HG02678 (cell line): ENCODE data around the gene PAQR4.
"Not testable (repeated sequence)": the region's sequence is repeated elsewhere in the genome, so short reads cannot be mapped to it uniquely, and the experiment has no call there.

Experiments used
- ATAC-seq: cut with Tn5 transposase; IDR thresholded peaks from one replicate; pipeline ENCODE4 v1.9.1; 2021; ENCODE audit warnings: mild to moderate bottlenecking, moderate library complexity; ENCODE audit not compliant: unreplicated experiment

PAQR4 gene

DNA sequence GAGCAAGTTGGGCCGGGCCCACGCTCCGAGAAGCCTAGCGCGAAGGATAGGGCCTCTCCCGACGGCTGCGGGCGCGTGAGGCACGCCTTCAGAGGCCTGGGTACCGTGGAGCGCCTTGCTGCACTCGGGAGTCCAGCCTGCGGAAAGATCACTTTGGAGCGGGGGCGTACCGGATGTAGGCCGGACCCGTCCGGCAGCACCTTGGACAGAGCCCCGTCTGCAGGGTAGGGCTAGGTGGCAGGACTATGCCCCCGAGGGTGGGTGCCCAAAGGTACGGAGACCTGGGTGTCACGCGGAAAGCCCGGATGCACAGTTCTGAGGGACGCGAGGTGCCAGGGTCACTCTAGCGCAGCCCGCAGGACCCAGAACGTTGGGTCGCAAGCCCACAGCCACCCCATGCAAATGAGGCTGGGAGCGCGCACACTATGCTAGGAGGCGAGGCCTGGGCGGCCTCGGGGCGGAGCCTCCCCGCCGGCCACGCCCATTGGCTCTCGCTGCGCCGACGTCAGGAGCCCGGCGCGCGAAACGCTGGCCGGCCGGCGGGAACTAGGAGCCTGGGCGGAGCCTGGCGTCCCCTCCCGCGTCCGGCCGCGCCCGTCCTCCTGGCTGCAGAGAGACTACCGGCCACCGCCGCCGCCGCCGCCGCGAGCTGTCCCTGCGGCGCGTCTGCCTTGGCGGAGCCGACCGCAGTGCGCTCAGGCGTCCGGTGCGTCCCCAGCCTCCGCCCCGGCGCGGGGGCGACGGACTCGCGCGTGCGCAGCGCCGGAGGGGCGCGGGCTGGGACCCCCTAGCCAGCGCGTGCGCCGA is at the start of gene PAQR4:
PAQR4 (plus strand) TSS at position 611 of the 807 bp plus-strand sequence. CDS start 327 bp downstream, outside the sequence.
- ATAC-seq, result peak; percentile 82

DNA sequence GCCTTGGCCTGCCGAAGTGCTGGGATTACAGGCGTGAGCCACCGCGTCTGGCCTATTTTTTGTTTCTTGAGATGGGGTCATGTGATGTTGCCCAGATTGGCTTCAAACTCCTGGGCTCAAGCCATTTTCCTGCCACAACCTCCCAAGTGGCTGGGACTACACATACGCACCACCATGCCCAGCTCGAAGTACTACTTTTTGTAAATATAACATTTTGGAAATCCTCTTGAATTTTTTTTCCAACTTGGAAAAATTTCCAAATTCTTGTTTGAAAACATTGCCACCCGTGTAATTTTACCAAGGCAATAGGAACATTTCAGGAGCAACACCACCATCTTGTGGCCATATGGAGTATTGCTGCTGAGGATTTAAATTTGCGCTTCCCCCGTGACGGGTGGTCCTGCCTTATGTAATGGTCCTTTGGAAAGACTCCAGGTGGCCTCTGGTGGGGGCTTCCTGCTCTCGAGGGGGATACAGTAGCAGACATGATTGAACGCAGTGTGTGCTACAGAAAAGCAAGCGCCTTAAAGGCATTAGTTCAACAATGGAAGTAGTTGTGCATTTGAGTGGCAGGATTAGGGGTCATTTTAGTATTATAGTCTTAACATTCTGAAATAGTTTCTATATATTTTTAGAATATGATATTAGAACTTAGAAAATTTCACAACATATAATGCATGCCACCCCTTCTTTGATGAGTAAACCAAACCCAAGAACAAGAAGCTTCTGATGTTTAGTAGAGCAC is 49.5 kb upstream of the PAQR4 start:
- no peak for ATAC-seq

DNA sequence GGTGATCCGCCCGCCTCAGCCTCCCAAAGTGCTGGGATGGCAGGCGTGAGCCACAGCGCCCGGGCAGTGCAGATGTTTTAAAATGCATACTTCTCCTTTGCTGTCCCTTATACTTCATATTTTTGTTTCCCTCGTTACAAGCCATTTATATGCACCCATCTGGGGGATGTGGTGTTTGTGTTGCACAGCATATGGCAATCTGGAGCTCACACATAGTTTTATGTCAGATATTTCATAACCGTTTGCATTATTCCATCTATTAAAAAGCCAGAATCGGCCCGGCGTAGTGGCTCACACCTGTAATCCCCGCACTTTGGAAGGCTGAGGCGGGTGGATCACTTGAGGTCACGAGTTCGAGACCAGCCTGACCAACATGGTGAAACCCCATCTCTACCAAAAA is 45.7 kb upstream of the PAQR4 start:
- no peak for ATAC-seq

DNA sequence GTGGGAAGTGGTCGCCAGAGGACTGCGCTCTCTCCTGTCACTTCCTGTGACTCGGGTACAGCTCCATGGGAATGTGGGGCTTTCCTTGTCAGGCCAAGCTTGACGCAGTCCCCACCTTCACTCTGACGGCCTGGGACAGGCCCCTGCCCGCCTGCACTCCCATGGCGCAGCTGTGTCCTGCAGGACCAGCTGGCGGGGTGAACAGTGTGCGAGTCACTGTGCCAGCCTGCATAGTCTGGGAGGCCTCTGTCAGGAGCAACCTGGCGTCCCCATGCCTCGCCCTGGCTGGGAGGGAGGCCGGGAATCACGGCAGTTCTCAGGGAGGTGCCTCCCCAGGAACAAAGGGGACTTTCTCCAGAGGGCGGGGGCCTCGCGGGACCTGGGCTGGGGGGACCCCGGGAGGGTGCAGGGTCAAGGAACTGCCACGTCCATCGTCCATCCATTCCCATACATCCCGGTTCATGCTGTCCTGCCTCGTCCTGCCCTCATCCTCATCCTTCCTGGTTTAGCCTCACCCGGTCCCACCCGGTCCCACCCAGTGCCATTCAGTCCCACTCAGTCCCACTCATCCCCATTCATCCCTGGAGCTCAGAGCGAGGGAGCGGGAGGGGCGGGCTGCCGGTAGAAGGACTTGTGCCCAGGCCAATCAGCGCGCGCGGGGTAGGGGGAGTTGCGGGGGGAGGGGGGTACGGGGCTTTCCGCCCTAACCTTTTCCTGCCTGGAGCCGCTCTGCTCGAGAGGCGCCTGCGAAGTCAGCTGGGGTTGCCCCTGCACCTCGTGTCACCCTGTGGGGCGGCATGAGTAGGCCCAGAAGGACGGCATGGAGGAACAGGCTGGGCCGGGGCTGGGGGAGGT is 44.0 kb upstream of the PAQR4 start:
- no peak for ATAC-seq

DNA sequence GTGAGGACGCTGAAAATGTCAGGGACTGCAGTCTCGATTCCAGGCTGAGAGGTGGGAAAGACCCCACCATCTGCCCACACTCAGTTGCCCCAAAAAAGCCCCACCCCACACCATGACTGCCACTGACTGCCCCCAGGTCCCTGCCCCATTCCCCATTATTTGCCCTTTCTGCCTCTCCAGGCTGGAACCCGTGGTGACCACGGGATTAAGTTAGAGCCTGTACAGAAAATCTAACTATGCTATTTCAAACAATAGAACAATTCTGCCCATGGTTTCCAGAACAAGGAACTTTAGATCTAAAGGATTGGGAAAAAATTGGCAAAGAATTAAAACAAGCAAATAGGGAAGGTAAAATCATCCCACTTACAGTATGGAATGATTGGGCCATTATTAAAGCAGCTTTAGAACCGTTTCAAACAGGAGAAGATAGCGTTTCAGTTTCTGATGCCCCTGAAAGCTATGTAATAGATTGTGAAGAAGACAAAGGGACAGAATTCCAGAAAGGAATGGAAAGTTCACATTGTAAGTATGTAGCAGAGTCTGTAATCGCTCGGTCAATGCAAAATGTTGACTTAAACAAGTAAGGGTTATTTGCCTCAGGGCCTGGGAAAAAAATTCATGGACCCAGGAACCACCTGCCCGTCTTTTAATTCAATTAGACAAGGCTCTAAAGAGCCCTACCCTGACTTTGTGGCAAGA is 43.0 kb upstream of the PAQR4 start:
- ATAC-seq, result no peak

DNA sequence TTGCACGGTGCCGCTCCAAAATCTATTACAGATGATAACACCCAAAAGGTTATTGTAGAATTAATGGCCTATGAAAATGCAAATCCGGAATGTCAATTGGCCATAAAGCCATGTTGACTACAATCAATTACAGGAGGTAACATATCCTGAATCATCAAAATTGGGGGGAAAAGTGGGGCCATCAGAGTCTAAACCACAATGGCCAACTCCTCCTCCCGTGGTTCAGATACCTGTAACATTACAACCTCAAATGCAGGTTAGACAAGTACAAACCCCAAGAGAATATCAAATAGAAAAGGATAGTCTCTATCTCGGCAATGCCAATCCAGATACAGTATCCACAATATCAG is 42.5 kb upstream of the PAQR4 start:
- no peak for ATAC-seq

DNA sequence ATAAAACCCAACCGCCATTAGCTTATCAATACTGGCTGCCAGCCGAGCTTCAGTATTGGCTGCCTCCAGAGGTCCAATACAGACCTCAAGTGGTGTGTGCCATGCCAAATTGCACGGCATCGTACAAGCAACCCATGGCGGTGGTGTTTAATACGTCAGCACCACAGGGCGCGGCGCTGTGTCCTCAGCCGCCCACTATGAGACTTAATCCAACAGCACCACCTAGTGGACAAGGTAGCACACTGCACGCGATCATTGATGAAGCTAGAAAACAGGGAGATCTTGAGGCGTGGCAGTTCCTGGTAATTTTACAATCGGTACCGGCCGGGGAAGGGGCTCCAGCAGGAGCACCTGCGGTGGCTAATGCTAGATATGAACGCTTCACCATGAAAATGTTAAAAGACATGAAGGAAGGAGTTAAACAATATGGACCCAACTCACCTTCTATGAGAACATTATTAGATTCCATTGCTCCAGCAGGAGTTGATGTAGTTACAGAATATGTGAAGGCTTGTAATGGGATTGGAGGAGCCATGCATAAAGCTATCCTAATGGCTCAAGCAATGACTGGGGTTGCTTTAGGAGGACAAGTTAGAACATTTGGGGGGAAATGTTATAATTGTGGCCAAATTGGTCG is 42.0 kb upstream of the PAQR4 start:
- ATAC-seq, result peak; percentile 52

DNA sequence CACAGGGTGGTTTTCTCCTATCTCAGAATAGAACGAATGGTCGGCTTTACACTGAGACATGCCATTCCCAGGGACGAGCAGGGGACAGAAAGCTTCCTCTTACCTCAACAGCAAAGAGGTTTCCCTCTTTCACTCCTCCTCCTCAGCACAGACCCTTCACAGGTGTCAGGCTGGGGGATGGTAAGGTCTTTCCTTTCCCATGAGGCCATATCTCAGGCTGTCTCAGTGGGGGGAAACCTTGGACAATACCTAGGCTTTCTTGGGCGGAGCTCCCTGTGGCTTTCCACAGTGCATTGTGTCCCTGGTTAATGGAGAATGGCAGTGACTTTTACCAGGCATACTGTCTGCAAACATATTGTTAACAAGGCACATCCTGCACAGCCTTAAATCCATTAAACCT is 41.0 kb upstream of the PAQR4 start:
- ATAC-seq, result not testable (repeated sequence)

DNA sequence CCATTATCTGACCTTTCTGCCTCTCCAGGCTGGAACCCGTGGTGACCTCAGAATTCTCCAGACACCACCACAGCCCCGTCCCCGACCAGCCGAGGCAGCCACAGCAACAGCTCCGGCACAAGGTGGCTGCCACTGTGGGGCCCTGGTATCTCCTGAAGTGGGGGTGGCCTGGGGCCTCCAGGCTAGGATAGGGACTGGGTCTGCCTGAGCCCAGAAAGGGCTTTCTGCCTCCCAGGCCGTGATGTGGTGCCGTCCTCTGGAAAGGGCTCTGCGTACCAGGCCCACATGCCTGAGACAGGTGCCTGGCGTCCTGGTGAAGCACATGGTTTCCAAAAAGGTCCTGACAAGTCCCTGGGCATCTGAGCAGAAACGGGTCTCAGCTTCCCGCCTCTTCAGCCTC is 40.4 kb upstream of the PAQR4 start:
- ATAC-seq, result no peak

DNA sequence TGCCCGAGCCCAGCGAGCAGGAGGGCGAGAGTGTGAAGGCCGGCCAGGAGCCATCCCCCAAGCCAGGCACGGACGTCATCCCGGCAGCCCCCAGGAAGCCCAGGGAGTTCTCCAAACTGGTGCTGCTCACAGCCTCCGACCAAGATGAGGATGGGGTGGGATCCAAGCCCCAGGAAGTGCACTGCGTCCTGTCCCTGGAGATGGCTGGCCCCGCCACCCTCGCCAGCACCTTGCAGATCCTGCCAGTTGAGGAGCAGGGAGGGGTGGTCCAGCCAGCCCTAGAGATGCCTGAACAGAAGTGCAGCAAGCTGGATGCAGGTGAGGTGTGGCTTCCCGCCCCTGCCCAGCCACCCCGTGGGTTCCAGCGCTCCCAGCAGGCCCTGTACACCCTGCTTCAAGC is 39.5 kb upstream of the PAQR4 start:
- ATAC-seq, result no peak

DNA sequence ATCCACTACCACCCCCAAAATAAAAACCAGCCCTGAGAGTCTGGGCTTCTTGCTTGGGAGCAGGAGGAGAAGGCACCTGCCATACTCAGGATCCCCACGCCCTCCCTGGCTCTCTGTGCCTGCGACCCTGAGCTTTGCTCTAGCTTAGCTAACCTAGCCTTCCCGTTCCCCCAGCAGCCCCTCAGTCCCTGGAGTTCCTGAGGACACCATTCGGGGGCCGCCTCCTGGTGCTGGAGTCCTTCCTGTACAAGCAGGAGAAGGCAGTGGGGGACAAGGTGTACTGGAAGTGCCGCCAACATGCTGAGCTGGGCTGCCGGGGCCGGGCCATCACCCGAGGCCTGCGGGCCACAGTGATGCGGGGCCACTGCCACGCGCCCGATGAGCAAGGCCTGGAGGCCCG is 38.9 kb upstream of the PAQR4 start:
- ATAC-seq, result no peak

DNA sequence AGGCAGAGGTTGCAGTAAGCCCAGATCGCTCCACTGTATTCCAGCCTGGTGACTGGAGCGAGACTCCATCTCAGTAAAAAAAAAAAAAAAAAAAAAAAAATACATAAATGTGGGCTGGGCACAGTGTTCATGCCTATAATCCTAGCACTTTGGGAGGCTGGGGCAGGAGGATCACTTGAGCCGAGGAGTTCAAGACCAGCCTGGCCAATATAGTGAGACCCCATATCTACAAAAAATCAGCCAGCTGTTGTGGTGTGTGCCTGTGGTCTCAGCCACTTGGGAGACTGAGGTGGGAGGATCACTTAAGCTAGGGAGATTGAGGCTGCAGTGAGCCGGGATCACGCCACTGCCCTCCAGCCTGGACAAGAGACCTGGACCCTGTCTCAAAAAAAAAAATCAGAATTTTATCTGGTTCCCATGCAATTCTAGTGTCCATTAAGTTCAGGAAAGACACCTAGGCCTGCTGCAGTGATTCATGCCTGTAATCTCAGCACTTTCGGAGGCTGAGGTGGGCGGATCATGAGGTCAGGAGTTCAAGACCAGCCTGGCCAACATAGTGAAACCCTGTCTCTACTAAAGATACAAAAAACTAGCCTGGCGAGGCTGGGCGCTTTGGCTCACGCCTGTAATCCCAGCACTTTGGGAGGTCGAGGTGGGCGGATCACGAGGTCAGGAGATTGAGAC is 37.8 kb upstream of the PAQR4 start:
- not testable (repeated sequence) for ATAC-seq

DNA sequence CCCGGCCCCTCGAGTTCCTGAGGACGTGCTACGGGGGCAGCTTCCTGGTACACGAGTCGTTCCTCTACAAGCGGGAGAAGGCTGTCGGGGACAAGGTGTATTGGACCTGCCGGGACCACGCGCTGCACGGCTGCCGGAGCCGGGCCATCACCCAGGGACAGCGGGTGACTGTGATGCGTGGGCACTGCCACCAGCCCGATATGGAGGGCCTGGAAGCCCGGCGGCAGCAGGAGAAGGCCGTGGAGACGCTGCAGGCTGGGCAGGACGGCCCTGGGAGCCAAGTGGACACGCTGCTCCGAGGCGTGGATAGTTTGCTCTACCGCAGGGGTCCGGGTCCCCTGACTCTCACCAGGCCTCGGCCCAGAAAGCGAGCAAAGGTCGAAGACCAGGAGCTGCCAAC is 36.0 kb upstream of the PAQR4 start:
- no peak for ATAC-seq

DNA sequence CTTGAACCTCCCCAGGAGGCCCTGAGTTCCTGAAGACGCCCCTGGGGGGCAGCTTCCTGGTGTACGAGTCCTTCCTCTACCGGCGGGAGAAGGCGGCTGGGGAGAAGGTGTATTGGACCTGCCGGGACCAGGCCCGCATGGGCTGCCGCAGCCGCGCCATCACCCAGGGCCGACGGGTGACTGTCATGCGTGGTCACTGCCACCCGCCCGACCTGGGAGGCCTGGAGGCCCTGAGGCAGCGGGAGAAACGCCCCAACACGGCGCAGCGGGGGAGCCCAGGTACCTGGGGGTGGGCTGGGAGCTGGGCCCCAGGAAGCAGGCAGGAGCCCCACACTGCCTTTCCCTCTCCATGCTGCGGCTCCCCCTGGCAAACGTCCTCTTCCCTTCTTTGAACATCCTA is 35.4 kb upstream of the PAQR4 start:
- no peak for ATAC-seq

DNA sequence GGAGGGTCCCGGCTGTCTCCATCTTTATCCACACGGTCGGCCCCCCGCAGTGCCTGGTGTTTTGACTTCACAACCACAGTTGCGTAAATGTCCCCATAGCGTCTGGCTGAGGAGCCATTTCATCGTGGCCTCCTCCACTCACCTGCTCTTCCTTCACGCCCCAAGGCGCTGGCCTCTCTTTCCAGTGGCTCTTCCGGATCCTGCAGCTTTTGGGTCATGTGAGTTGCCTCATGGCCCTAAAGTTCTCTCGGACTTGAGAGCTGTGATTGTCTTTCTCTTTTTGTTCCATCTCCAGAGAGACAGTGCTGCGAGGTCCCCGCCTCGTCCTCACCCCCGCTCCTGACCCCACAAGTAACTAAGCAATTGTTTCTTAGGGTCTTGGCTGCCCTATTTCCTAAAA is 34.7 kb upstream of the PAQR4 start:
- ATAC-seq, result no peak

DNA sequence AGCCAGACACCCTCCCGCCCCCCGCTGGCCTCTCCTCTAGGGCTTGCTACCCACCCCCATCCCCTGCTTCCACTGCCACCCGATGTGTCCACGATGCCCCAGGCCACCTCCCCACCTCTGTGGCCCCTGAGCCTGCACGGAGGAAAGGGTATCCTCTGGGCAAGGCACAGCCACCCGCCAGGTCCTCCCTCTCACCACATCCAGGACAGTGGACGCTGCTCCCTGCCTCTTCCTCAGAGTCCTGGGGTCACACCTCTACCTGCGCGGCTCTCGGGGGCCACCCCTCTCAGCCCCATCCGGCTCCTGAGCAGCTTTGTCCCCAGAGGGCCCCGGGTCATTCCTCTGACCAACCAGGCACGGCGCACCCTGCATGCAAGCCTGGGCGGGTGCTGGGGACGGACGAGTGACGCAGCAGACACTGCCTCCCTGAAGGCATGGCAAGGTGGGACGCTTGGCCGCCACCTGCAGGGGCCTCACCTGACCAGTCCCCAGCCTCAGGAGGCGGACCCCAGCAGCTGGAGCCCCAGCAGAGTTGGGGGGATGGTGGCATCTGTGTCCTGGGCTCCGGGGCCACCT is 32.6 kb upstream of the PAQR4 start:
- ATAC-seq, result no peak

DNA sequence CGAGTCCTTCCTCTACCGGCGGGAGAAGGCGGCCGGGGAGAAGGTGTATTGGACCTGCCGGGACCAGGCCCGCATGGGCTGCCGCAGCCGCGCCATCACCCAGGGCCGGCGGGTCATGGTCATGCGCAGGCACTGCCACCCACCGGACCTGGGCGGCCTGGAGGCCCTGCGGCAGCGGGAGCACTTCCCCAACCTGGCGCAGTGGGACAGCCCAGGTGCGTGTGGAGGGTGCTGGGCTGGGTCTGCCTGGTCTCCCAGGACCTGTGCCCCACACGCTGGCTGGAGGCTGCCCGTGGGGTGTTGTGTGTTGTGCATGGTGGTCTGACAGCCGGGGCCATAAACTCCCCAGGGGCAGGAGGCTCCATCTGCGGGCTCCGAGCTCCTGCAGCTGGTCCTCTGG is 32.0 kb upstream of the PAQR4 start:
- ATAC-seq, result no peak

DNA sequence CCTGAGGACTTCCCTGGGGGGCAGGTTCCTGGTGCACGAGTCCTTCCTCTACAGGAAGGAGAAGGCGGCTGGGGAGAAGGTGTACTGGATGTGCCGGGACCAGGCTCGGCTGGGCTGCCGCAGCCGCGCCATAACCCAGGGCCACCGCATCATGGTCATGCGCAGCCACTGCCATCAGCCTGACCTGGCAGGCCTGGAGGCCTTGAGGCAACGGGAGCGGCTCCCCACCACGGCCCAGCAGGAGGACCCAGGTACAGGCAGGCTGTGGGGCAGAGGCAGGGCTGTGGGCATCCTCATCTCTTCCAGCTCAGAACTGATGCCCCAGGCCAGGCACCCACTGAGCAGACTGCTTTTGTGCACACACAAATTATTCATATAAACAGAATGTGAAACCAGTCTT is 30.9 kb upstream of the PAQR4 start:
- ATAC-seq, result no peak

DNA sequence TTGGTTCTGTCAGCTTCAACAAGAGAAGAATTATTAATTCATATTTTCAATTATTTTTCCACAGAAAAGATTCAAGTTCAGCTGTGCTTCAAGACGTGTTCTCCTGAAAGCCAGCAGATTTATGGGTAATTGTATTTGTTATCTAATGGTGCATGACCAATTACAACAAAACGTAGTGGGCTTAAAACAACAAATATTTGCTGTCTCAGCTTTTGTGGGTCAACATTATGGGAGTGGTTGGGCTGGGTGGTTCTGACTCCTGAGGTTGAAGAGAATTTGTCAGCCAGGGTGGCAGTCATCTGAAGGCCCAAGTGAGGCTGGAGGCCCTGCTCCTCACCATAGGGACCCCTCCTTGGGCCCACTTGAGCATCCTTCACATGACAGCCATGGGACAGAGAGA is 29.2 kb upstream of the PAQR4 start:
- ATAC-seq, result no peak

DNA sequence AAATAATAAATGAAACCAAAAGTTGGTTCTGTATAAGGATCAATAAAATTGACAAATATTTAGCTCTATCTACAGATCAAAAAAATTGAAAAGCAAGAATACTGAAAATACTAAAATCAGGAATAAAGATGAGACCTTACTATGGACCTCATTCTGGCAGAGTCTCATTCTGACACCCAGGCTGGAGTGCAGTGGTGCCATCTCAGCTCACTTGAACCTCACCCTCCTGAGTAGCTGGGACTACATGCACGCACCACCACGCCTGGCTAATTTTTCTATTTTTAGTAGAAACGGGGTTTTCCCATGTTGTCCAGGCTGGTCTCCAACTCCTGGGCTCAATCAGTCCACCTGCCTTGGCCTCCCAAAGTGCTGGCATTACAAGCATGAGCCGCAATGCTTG is 27.1 kb upstream of the PAQR4 start:
- ATAC-seq, result no peak
